ENCODE measurements around the gene DNHD1. TPM values are rescaled to one million over a fixed set of nuclear protein-coding genes. Genes with fewer than 3 reads are reported as not detected.

Gene DNHD1
- total and polyA plus RNA-seq, 2 of the 8 experiments (the other 6 are each of a cell fraction or from before 2014, with no cell fraction given) = 5.0 to 6.8 TPM

DNA sequence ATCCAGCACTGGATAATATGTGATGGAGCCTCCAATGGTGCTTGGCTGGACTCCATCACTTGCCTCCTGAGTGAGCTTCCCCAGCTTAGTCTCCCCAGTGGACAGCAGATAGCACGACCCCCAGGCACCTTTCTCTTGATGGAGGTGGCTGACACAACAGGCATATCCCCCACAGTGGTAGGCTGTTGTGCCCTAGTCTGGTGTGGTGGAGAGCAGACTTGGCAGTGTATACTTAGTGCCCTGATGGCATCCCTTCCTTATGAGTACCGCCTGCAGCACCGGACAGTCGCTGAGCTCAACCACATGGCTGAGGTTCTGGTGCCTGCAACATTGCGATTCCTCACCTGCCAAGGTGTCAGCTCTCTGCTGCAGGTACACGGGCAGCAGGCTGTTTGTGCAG lies 50.1 kb downstream of the DNHD1 start (continued):
- TF ChIP-seq, protein P1, sequence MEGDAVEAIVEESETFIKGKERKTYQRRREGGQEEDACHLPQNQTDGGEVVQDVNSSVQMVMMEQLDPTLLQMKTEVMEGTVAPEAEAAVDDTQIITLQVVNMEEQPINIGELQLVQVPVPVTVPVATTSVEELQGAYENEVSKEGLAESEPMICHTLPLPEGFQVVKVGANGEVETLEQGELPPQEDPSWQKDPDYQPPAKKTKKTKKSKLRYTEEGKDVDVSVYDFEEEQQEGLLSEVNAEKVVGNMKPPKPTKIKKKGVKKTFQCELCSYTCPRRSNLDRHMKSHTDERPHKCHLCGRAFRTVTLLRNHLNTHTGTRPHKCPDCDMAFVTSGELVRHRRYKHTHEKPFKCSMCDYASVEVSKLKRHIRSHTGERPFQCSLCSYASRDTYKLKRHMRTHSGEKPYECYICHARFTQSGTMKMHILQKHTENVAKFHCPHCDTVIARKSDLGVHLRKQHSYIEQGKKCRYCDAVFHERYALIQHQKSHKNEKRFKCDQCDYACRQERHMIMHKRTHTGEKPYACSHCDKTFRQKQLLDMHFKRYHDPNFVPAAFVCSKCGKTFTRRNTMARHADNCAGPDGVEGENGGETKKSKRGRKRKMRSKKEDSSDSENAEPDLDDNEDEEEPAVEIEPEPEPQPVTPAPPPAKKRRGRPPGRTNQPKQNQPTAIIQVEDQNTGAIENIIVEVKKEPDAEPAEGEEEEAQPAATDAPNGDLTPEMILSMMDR (IDR thresholded peaks at IDR 0.05; ENCODE audit: control extremely low read depth in 1 of 3, insufficient read depth in 1 of 3, low read depth in 1 of 3, low read length in 3 of 3) = no peak
- TF ChIP-seq SUZ12 (IDR thresholded peaks at IDR 0.05; ENCODE audit: low read length) = no peak

Measured in H1 (cell line).